ENCODE results near the gene TRAM2. TPM values are rescaled to one million over a fixed set of nuclear protein-coding genes. Genes with fewer than 3 reads are reported as not detected.

The TRAM2 gene
- total and polyA plus RNA-seq, 10 of the 15 experiments (the other 5 are each of a cell fraction or from before 2014, with no cell fraction given), result 2.5 to 15.0 (median 11.0) TPM

GRCh38 chr6:52566853-52567279, 10.0 kb downstream of the TRAM2 start (continued):
- TF ChIP-seq ZBTB40 (IDR thresholded peaks at IDR 0.05; ENCODE audit: borderline replicate concordance) (no peak), REST (IDR thresholded peaks at IDR 0.05; ENCODE audit: low read depth, low read length) (no peak), TARDBP (IDR thresholded peaks at IDR 0.05; ENCODE audit: borderline replicate concordance) (no peak)

- WGBS (ENCODE audit: insufficient coverage, insufficient replicate concordance, low lambda C conversion rate, missing lambda C conversion rate), result 35% methylated on average over 2 of the region's 2 CpGs
- Histone ChIP-seq H3K4me1 (ENCODE audit: control insufficient read depth, insufficient read depth, low read length) (peaks cover 15% of the 10 kb centered on the region), H3K79me2 (ENCODE audit: control insufficient read depth, insufficient read depth, low read length) (peaks cover 39% of the 10 kb centered on the region), H3K4me3 (no peak overlapping the region), H3K27me3 (replicated peaks in 1 of 2; ENCODE audit: control insufficient read depth in 2 of 2, insufficient read depth in 2 of 2, low read length in 1 of 2) (no peaks in the 10 kb centered on the region), H3K4me2 (ENCODE audit: control insufficient read depth, insufficient read depth) (peak overlapping the region; percentile 55; the same call in 1 of the 2 replicates), H2AFZ (ENCODE audit: control insufficient read depth, low read depth, low read length) (no peak overlapping the region), H4K20me1 (ENCODE audit: control insufficient read depth, insufficient read depth) (no peaks in the 10 kb centered on the region), H3K27ac (ENCODE audit: control insufficient read depth, insufficient read depth) (no peak overlapping the region), H3K9ac (ENCODE audit: control insufficient read depth, insufficient read depth, low read length) (no peak overlapping the region), H3K9me3 (replicated peaks; ENCODE audit: control insufficient read depth, insufficient read depth, low read length) (no peaks in the 10 kb centered on the region), H3K36me3 (ENCODE audit: control insufficient read depth in 2 of 2, insufficient read depth in 2 of 2, low read length in 1 of 2) (no peaks in the 10 kb centered on the region; a peak in 2 of 4 replicates)
- SMC1A ChIA-PET (ENCODE audit: uncharacterized antibody, unreplicated experiment), result interaction anchor here (0.9 to 1.4 kb wide), 4 partner anchors 19 to 67 kb away, joined by 3 to 4 read pairs (median 3); no protein-coding TSS in a partner anchor
- RAD21 ChIA-PET (ENCODE audit: unreplicated experiment), result no interaction called here
- peak; percentile 50 for ATAC-seq
- in situ Hi-C loops (cut with MboI), result no loop called here
- CTCF ChIA-PET, result interaction anchor here (2.2 kb wide), 1 partner anchor 9 kb away, joined by 7 read pairs; no protein-coding TSS in a partner anchor
- POLR2A ChIA-PET, result no interaction called here
- intact Hi-C loops (cut with micrococcal nuclease; ENCODE audit: unreplicated experiment), result no loop called here
- peak; percentile 28 for DNase-seq (ENCODE audit: low read depth, low spot score)
- no TSS peak for BruUV-seq (replicated peaks)
- FAIRE-seq, result no peak
- TF ChIP-seq JUND (IDR thresholded peaks at IDR 0.05; ENCODE audit: low read depth, low read length) (no peak), IKZF1 (conservative IDR thresholded peaks at IDR 0.05) (no peak), MAX (IDR thresholded peaks at IDR 0.05; ENCODE audit: low read depth, low read length) (no peak), ZBTB40 (IDR thresholded peaks at IDR 0.05; ENCODE audit: borderline replicate concordance) (no peak), MTA3 (IDR thresholded peaks at IDR 0.05; ENCODE audit: borderline replicate concordance, low read length) (no peak)
These were observed 10.7 kb downstream of the TRAM2 start for GRCh38 chr6:52566201-52566600.
